Muscle layer of duodenum (tissue), 2 donors: ENCODE results near the gene RASGEF1B.

Source experiments
- H3K27ac ChIP-seq: one replicate; pipeline ENCODE4 v1.7.0; 2013; ENCODE audit warnings: mild to moderate bottlenecking, low read length
- H3K27me3 ChIP-seq: one replicate; pipeline ENCODE4 v1.7.0; 2013; ENCODE audit warnings: low read depth, mild to moderate bottlenecking, control low read depth, low read length
- H3K36me3 ChIP-seq, 2 donors: one replicate each; pipeline ENCODE4 v1.7.0; 2013; ENCODE audit warnings: low read length in 2 of 2, control low read depth in 1 of 2, mild to moderate bottlenecking in 1 of 2; ENCODE audit not compliant: insufficient read depth in 2 of 2, control insufficient read depth in 1 of 2
- H3K4me1 ChIP-seq, 2 donors: one replicate each; pipeline ENCODE4 v1.7.0; 2013; ENCODE audit warnings: low read length in 2 of 2, mild to moderate bottlenecking in 2 of 2, control low read depth in 1 of 2, moderate library complexity in 1 of 2; ENCODE audit not compliant: insufficient read depth in 2 of 2, control insufficient read depth in 1 of 2
- H3K4me3 ChIP-seq, 2 donors: one replicate each; pipeline ENCODE4 v1.7.0; 2013; ENCODE audit warnings: low read length in 2 of 2, low read depth in 1 of 2, mild to moderate bottlenecking in 1 of 2
- H3K9me3 ChIP-seq, 2 donors: one replicate each; pipeline ENCODE4 v1.7.0; 2013; ENCODE audit warnings: low read length in 2 of 2, control low read depth in 1 of 2, mild to moderate bottlenecking in 1 of 2; ENCODE audit not compliant: control insufficient read depth in 1 of 2
- donor health status: healthy.

The RASGEF1B gene

DNA sequence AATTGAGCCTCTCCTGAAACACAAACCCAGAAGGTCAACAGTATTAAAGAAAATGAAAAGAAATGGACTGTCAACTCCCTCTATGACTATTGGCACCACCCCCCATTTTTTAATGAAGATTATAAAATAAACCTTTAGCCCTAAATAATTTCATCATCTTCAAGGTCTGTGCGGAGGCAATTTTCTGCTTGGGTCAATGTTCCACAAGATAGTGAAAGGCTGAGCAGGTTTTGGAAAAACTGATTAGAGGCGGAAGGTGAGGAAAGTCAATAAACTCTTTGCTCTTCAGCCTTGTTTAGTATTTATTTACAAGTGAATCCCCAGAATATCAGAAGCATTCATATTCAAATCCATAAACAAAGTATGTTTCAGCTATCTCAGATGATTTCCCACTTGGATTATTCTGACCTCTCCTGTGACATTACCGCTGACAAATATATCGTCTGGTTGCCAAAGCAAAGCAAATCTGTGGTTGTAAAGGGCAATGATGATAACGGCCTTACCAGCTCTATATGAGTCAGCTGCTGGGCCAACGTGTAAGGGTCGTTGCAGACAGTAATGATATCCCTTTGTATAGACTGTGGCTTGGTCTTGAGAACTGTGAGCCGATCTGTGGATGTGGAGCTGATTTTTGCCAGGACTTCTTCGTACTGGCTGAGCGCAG, 24.0 kb downstream of the RASGEF1B start:
- peak overlapping the region; percentile 3 for H3K27ac ChIP-seq
- H3K4me3 ChIP-seq, result no peak overlapping the region
- H3K27me3 ChIP-seq, result no peaks in the 10 kb centered on the region
- H3K36me3 ChIP-seq, result peaks cover 25 to 43% of the 10 kb centered on the region in 2 donors
- H3K4me1 ChIP-seq, result no peaks in the 10 kb centered on the region
- no peaks in the 10 kb centered on the region for H3K9me3 ChIP-seq

DNA sequence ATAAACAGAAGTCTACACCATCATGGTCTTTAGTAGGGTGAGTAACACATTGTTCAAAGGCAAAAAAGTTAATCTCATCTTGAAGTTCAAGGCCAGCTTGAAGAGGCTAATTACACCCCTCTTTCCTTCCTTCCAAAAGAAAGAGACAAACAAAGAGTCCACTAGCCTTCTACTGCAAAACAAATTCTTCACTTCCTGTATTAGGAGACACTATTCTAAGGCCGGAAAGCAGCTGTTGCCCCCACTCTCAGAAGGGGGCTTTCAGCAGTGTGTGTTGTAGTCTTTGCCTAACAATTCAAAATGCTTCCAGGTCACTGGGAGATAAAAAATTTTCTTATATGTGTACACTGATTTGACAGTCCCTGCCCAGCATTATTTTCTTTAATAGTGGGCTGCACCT, 25.1 kb downstream of the RASGEF1B start:
- no peaks in the 10 kb centered on the region for H3K27me3 ChIP-seq
- H3K27ac ChIP-seq, result no peak overlapping the region
- no peak overlapping the region for H3K4me3 ChIP-seq
- H3K4me1 ChIP-seq, result no peaks in the 10 kb centered on the region
- no peaks in the 10 kb centered on the region for H3K9me3 ChIP-seq
- H3K36me3 ChIP-seq, result peaks cover 33 to 50% of the 10 kb centered on the region in 2 donors

DNA sequence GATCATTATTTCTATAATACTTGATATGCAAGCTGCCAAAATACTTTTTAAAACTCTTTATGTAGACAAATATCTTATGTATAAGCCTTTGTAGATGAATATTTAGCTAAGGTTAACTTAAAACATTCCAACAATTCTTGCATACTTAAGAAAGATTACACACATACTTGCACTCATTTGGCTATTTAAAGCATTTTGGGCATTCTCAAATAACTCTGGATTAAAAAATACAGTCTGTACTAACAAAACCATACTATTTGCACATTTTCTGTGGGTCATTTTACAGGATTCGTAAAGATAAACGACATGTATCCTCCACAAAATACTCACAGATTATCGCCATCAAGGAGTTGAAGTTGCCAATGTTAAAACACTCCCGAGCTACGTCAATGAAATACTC, 26.5 kb downstream of the RASGEF1B start:
- Histone ChIP-seq H3K4me3 (no peak overlapping the region), H3K4me1 (no peaks in the 10 kb centered on the region), H3K36me3 (peaks cover 40 to 61% of the 10 kb centered on the region in 2 donors), H3K27ac (no peak overlapping the region), H3K27me3 (no peaks in the 10 kb centered on the region), H3K9me3 (no peaks in the 10 kb centered on the region)

DNA sequence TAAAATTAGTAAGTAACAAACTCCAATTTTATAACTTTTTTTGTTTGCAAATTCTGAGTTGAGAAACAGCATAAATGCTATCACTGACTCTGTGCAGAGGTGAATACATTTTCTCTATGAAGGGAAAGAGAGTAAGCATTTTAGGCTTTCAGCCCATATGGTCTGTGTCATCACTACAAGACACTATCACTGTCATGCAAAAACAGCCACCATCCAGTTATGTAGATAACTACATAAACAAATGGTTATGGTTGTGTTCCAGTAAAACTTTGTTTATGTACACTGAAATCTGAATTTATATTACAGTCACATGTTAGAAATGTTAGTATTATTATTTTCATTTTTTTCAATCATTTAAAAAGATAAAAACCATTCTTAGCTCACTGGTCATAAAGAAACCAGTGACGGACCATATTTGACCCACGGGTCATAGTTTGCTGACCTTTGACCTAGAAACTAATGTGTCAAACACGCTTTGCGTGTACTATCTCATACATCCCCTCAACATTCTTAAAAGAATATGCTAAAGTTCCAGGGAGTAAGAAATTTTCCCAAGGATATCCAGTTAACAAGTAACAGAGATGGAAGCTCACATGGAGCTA, 29.1 kb downstream of the RASGEF1B start:
- peaks cover 34 to 65% of the 10 kb centered on the region in 2 donors for H3K36me3 ChIP-seq
- H3K27ac ChIP-seq, result no peak overlapping the region
- no peaks in the 10 kb centered on the region for H3K27me3 ChIP-seq
- no peaks in the 10 kb centered on the region for H3K9me3 ChIP-seq
- no peaks in the 10 kb centered on the region for H3K4me1 ChIP-seq
- no peak overlapping the region for H3K4me3 ChIP-seq

DNA sequence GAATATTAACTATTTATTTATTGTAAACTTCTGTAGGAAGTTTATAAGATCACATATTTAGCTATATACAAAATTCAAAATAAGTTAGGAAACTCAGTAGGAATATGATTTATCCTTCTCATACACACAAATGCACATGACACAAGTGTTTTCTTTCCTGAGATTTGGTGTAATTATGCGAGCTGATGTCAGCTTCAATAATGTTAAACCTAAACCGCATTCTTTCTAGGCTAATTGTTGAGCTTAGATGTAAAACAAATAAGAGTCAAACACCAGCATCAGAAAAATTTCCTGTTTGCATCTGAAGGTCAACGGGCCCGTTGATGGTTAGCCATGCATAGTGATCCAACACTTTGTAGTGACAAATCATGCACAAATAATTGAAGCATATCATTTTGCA, 30.8 kb downstream of the RASGEF1B start:
- H3K9me3 ChIP-seq, result no peaks in the 10 kb centered on the region
- no peaks in the 10 kb centered on the region for H3K4me1 ChIP-seq
- no peaks in the 10 kb centered on the region for H3K27me3 ChIP-seq
- H3K36me3 ChIP-seq, result peaks cover 33 to 58% of the 10 kb centered on the region in 2 donors
- no peak overlapping the region for H3K27ac ChIP-seq
- H3K4me3 ChIP-seq, result no peak overlapping the region

DNA sequence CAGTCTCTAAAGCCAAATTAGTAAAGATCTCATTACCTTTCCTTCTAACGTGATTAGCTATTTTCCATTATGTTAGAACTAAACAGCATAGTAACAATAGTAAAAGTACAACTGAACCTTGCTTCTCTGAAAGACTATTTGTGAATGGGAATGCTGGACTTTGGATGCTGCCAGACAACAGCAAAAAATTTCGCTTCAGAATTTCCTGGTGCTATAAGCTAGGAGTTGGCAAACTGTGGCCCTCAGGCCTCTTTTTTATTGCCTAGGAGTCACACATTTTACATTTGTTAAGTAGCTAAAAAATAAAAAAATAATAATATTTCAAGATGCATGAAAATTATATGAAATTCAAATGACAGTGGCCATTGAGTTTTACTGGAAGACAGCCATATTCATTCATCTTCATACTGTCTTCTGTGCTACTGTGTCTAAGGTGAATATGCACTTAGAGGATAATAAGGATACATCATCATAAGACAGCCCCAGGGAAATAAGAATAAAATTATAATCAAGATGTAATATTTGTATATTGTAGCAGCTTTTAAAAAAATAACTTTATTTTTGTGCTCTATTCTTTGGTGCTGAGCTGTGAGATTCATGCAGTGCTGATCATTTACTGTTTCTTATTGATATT, 34.6 kb downstream of the RASGEF1B start:
- H3K4me1 ChIP-seq, result no peaks in the 10 kb centered on the region
- no peak overlapping the region for H3K27ac ChIP-seq
- H3K9me3 ChIP-seq, result no peaks in the 10 kb centered on the region
- H3K27me3 ChIP-seq, result no peaks in the 10 kb centered on the region
- peaks cover 31 to 45% of the 10 kb centered on the region in 2 donors for H3K36me3 ChIP-seq
- H3K4me3 ChIP-seq, result no peak overlapping the region

DNA sequence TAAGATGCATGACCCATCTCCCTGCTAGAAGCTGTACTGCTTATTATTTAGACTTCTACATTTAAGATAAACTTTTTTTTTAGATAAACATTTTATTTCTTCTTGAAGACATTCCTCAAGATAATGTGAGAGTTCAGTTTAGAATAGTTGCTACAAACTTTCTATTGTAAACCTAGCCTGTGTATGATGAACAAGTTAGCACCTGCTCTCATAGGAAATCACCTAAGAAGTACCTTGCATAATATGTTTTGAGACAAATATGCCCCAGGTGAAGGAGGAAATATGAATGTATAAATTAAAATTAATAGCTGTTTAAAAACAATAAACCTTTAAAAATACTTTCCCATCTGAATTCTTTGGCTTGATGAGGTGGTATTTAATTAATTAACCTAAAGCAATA, 35.6 kb downstream of the RASGEF1B start:
- H3K4me1 ChIP-seq, result no peaks in the 10 kb centered on the region
- no peaks in the 10 kb centered on the region for H3K27me3 ChIP-seq
- H3K9me3 ChIP-seq, result no peaks in the 10 kb centered on the region
- H3K27ac ChIP-seq, result no peak overlapping the region
- H3K36me3 ChIP-seq, result peaks cover 28 to 38% of the 10 kb centered on the region in 2 donors
- no peak overlapping the region for H3K4me3 ChIP-seq

DNA sequence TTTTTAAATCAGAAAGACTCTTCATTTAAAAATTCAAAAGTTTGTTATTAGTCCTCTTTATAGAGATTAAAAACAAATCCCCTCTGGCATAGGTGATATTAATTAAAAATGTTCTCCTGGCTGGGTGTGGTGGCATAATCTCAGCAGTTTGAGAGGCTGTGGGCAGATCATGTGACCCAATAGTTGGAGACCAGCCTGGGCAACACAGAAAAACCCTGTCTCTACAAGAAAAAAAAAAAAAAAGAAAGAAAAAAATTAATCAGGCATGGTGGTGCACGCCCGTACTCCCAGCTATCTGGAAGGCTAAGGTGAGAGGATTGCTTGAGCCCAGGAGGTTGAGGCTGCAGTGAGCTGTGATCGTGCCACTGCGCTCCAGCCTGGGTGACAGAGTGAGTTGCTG, 38.9 kb downstream of the RASGEF1B start:
- H3K4me1 ChIP-seq, result no peaks in the 10 kb centered on the region
- no peaks in the 10 kb centered on the region for H3K9me3 ChIP-seq
- peaks cover 28 to 35% of the 10 kb centered on the region in 2 donors for H3K36me3 ChIP-seq
- no peaks in the 10 kb centered on the region for H3K27me3 ChIP-seq
- H3K27ac ChIP-seq, result no peak overlapping the region
- H3K4me3 ChIP-seq, result no peak overlapping the region

DNA sequence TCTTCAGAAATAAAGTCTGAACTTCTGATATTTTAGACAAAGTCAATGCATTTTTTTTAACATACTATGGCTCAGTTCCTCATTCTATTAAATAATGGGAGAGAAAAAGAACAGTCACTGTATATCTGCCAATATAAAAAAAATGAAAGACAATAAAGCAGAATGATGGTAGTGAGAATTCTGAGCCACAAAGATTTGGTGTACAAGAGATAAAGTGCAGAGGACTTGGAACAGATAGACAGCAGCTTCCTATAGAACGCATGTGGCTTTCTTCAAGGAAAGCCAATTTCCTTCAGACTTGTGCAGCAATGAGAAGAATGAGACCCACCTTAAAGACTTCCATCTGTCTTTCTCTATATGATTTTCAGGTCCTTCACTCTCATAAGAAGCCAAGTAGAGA, 39.7 kb downstream of the RASGEF1B start:
- Histone ChIP-seq H3K27ac (no peak overlapping the region), H3K36me3 (peaks cover 31 to 35% of the 10 kb centered on the region in 2 donors), H3K27me3 (no peaks in the 10 kb centered on the region), H3K4me3 (no peak overlapping the region), H3K4me1 (no peaks in the 10 kb centered on the region), H3K9me3 (no peaks in the 10 kb centered on the region)

DNA sequence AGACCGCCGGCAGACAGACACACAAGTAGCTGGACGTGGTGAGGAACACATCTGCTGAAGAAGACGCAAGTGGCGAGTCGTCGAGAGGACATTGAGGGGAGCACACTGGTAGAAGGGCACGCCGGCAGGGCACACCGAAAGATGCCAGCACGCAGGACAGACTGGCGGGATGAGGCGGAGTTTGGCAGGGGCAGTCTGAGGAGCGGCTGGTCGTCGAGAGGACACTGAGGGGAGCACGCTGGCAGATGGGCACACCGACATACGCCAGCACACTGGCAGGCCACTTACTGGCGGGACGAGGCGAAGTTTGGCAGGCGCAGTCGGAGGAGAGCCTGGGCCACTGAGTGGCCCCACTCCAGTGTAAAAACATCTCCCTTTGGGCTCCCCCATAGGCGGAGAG, 42.1 kb downstream of the RASGEF1B start:
- Histone ChIP-seq H3K27me3 (no peaks in the 10 kb centered on the region), H3K4me3 (no peak overlapping the region), H3K27ac (no peak overlapping the region), H3K4me1 (no peaks in the 10 kb centered on the region), H3K36me3 (peaks cover 28 to 35% of the 10 kb centered on the region in 2 donors), H3K9me3 (no peaks in the 10 kb centered on the region)

DNA sequence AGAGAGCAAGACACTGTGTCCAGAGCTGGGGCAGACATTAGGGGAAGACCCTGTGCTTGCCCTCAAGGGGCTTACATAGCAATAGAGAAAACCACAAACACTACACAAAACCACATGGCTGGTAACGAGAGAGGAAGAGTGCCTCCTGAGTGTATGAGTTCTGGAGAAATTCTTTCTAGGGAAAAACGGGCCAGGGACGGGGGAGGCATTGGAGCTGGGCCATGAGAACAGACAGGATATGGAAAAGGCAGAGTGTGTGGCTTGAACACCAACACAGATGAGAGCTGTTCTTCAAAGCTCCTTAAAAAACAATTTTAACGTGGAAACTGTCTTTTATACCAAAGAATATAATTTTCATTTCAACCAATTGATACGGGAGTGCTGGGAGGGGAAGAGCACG, 42.7 kb downstream of the RASGEF1B start:
- no peak overlapping the region for H3K4me3 ChIP-seq
- no peaks in the 10 kb centered on the region for H3K4me1 ChIP-seq
- no peaks in the 10 kb centered on the region for H3K27me3 ChIP-seq
- peaks cover 27 to 30% of the 10 kb centered on the region in 2 donors for H3K36me3 ChIP-seq
- H3K9me3 ChIP-seq, result no peaks in the 10 kb centered on the region
- no peak overlapping the region for H3K27ac ChIP-seq
